ENCODE data around the gene TBC1D4.

DNA sequence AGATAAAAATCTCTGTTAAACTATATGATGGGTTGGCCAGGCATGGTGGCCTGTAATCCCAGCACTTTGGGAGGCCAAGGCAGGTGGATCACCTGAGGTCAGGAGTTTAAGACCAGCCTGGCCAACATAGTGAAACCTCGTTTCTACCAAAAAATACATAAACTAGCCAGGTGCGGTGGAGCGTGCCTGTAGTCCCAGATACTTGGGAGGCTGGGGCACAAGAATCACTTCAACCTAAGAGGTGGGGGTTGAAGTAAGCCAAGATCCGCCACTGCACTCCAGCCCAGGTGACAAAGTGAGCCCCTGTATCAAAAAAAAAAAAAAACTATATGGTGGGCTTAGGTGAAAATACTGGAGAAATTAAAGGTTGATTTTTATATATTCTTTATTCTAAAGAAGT is 11.3 kb downstream of the TBC1D4 start:
- no peak for TF ChIP-seq CTCF (conservative IDR thresholded peaks at IDR 0.05 in 1 of 2, IDR thresholded peaks at IDR 0.05 in 1 of 2; ENCODE audit: low read depth in 1 of 2, low read length in 2 of 2)
- TF ChIP-seq EZH2 (IDR thresholded peaks at IDR 0.05; ENCODE audit: low read length, missing control alignments) = no peak

Data from fibroblast of lung (primary cell).